ENCODE results near the gene CTSH.

The CTSH gene

DNA sequence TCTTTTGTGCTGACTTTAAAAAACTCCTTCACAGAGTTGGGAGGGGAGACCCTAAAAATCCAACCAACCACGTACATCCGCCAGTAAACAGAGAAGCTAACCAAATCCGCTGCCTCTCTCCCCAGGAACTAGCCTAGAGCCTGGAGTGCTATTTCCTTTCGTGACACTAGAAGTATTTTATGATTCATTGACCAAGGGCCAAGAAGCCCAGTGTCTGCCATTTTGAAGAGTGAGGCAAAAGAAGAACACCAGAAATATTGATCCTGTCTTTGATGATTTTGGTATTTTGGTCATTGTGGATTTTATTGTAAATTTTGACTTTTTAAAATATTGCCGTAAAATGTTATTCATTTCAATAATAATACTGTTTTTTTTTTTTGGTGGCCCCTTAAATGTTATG is 10.5 kb upstream of the CTSH start:
- no peak for DNase-seq (ENCODE audit: low spot score)
- ChIA-PET CTCF (no interaction called here), POLR2A (ENCODE audit: low non-redundant PET) (no interaction called here)
- no peak for TF ChIP-seq CTCF (conservative IDR thresholded peaks at IDR 0.05; ENCODE audit: low read depth)
- no peak overlapping the region for H3K27ac ChIP-seq

GRCh38 chr15:78951841-78952238 is 7.0 kb upstream of the CTSH start:
- ChIA-PET POLR2A (ENCODE audit: low non-redundant PET) (no interaction called here), CTCF (no interaction called here)
- no peak for TF ChIP-seq CTCF (conservative IDR thresholded peaks at IDR 0.05; ENCODE audit: low read depth)
- H3K27ac ChIP-seq = peak overlapping the region; percentile 22; the same call in 1 of the 2 replicates
- DNase-seq (ENCODE audit: low spot score) = peak; percentile 89

DNA sequence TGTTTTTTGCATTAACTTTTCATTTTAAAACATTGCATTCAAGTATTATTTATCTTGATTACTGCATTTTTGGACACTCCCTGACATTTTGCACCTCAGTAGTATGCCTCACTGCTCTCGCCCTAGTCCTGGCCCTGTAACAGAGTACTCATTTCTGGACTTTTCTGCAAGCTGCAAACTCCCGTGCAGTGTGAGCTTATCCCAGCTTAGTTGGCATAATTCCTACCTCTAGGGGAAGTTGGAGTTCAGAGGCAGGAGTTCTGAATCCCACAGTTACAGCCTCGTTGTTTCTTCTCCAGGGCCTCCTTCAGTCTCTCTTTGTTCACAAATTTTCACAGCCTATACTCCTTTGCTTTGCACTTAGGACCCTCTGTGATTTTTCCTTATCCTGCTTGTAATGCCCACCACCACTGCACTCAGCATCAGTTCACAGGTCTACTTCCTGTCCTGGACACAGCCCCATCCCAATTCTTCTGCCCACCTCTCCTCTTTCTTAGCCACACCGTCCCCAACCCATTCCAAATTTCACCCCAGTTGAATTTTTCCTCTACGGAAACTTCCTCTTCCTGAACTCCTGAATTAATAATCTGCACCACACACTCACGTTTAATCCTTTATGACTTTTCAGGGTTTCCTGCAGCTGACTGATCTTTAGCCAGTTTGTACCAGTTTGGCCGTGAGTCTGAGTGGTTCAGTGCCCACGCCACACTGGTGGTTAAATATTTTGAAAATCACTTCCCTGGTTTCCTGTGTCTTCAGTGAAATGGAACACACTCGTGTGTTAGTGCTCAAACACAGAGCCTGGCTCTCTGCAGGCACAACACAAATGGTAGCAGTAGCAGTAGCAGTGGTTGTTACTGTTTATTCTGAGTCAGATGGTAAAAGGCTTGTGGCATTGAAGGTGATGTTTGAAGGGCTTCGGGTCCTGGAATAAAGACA is 6.3 kb upstream of the CTSH start:
- H3K27ac ChIP-seq = peak overlapping the region; percentile 22; the same call in 1 of the 2 replicates
- no peak for TF ChIP-seq CTCF (conservative IDR thresholded peaks at IDR 0.05; ENCODE audit: low read depth)
- DNase-seq (ENCODE audit: low spot score) = no peak
- ChIA-PET POLR2A (ENCODE audit: low non-redundant PET) (no interaction called here), CTCF (interaction anchor here (0.5 to 0.6 kb wide), 2 partner anchors 45 to 1346 kb away, joined by 3 read pairs; no protein-coding TSS in a partner anchor)

GRCh38 chr15:78950343-78950742 is 5.5 kb upstream of the CTSH start:
- no peak for TF ChIP-seq CTCF (conservative IDR thresholded peaks at IDR 0.05; ENCODE audit: low read depth)
- CTCF ChIA-PET = interaction anchor here (1.1 kb wide), 1 partner anchor 29 kb away, joined by 3 read pairs; no protein-coding TSS in a partner anchor
- DNase-seq (ENCODE audit: low spot score) = no peak
- POLR2A ChIA-PET (ENCODE audit: low non-redundant PET) = no interaction called here
- H3K27ac ChIP-seq = no peak overlapping the region

- no peak overlapping the region for H3K27ac ChIP-seq
- ChIA-PET POLR2A (ENCODE audit: low non-redundant PET) (no interaction called here), CTCF (interaction anchor here (0.7 to 1.1 kb wide), 2 partner anchors 30 to 242 kb away, joined by 3 to 8 read pairs; no protein-coding TSS in a partner anchor)
- no peak for TF ChIP-seq CTCF (conservative IDR thresholded peaks at IDR 0.05; ENCODE audit: low read depth)
- no peak for DNase-seq (ENCODE audit: low spot score)
Measured at GRCh38 chr15:78949461-78949860, 4.6 kb upstream of the CTSH start.

DNA sequence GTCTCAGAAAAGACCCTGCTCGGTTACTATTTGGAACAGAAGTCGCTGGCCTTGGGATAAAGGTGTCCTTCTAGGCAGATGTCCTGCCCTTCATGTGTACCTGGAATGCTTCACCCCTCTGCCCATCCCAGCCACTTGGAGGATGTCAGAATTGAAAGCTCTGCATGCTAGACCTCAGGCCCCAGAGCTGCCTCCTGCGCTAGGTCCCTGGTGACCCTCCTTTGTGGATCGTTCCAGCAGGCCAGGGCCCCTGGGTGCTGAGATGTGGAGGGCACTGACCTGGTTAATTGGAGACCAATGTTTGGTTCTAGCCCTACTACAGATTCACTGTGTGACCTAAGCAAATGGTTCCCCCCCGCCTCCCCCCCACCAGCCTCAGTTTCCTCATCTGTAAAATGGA is 2.7 kb upstream of the CTSH start:
- ChIA-PET CTCF (interaction anchor here (0.7 kb wide), 1 partner anchor 70 kb away, joined by 3 read pairs; no protein-coding TSS in a partner anchor), POLR2A (ENCODE audit: low non-redundant PET) (no interaction called here)
- H3K27ac ChIP-seq = no peak overlapping the region
- no peak for TF ChIP-seq CTCF (conservative IDR thresholded peaks at IDR 0.05; ENCODE audit: low read depth)
- no peak for DNase-seq (ENCODE audit: low spot score)
